ENCODE measurements around the gene GSG1L2. TPM values are rescaled to one million over a fixed set of nuclear protein-coding genes. Genes with fewer than 3 reads are reported as not detected.

GSG1L2 gene
- not detected in 2 replicates for total RNA-seq (2014; rRNA removed; shearing (Covaris generic))
- polyA plus RNA-seq (2016; fragmentation: Nextera tagmentation; extraction: Ambion mirVana) = not detected in 2 replicates
- long read RNA-seq = 0 reads

- Mint-ChIP-seq H3K27me3 (ENCODE audit: insufficient read depth, low read depth, poor library complexity) (peaks cover 12% of the 10 kb centered on the region), H3K36me3 (ENCODE audit: low read depth) (no peaks in the 10 kb centered on the region; the same call in 2 of the 3 replicates), H3K4me1 (peaks cover 9% of the 10 kb centered on the region), H3K9me3 (no peaks in the 10 kb centered on the region; the same call in 2 of the 3 replicates), H3K27ac (peak within 1 kb of the TSS; percentile 8; the same call in 1 of the 2 replicates), H3K4me3 (no peak within 1 kb of the TSS)
- H2AFZ ChIP-seq = no peak within 1 kb of the TSS
- no peaks in the 10 kb centered on the region for H3K36me3 ChIP-seq (ENCODE audit: insufficient read depth)
- no peaks in the 10 kb centered on the region for H3F3A ChIP-seq (replicated peaks; ENCODE audit: low read depth)
- H3K9me2 ChIP-seq (ENCODE audit: insufficient read depth) = no peaks in the 10 kb centered on the region
- no peak within 1 kb of the TSS for H3K4me3 ChIP-seq
- no peak within 1 kb of the TSS for H3K4me2 ChIP-seq
- H3K4me1 ChIP-seq (ENCODE audit: insufficient read depth) = no peaks in the 10 kb centered on the region; the same call in 1 of the 2 replicates
- ATAC-seq (no peak), DNase-seq (ENCODE audit: low spot score) (no peak)
- no peaks in the 10 kb centered on the region for H3K79me2 ChIP-seq (replicated peaks; ENCODE audit: insufficient read depth)
- no peak for TF ChIP-seq POLR2AphosphoS5 (IDR thresholded peaks at IDR 0.05; ENCODE audit: low read depth)
- TF ChIP-seq, protein P1, sequence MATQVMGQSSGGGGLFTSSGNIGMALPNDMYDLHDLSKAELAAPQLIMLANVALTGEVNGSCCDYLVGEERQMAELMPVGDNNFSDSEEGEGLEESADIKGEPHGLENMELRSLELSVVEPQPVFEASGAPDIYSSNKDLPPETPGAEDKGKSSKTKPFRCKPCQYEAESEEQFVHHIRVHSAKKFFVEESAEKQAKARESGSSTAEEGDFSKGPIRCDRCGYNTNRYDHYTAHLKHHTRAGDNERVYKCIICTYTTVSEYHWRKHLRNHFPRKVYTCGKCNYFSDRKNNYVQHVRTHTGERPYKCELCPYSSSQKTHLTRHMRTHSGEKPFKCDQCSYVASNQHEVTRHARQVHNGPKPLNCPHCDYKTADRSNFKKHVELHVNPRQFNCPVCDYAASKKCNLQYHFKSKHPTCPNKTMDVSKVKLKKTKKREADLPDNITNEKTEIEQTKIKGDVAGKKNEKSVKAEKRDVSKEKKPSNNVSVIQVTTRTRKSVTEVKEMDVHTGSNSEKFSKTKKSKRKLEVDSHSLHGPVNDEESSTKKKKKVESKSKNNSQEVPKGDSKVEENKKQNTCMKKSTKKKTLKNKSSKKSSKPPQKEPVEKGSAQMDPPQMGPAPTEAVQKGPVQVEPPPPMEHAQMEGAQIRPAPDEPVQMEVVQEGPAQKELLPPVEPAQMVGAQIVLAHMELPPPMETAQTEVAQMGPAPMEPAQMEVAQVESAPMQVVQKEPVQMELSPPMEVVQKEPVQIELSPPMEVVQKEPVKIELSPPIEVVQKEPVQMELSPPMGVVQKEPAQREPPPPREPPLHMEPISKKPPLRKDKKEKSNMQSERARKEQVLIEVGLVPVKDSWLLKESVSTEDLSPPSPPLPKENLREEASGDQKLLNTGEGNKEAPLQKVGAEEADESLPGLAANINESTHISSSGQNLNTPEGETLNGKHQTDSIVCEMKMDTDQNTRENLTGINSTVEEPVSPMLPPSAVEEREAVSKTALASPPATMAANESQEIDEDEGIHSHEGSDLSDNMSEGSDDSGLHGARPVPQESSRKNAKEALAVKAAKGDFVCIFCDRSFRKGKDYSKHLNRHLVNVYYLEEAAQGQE (IDR thresholded peaks at IDR 0.05; ENCODE audit: unreplicated experiment) = no peak
- TF ChIP-seq, protein P2, sequence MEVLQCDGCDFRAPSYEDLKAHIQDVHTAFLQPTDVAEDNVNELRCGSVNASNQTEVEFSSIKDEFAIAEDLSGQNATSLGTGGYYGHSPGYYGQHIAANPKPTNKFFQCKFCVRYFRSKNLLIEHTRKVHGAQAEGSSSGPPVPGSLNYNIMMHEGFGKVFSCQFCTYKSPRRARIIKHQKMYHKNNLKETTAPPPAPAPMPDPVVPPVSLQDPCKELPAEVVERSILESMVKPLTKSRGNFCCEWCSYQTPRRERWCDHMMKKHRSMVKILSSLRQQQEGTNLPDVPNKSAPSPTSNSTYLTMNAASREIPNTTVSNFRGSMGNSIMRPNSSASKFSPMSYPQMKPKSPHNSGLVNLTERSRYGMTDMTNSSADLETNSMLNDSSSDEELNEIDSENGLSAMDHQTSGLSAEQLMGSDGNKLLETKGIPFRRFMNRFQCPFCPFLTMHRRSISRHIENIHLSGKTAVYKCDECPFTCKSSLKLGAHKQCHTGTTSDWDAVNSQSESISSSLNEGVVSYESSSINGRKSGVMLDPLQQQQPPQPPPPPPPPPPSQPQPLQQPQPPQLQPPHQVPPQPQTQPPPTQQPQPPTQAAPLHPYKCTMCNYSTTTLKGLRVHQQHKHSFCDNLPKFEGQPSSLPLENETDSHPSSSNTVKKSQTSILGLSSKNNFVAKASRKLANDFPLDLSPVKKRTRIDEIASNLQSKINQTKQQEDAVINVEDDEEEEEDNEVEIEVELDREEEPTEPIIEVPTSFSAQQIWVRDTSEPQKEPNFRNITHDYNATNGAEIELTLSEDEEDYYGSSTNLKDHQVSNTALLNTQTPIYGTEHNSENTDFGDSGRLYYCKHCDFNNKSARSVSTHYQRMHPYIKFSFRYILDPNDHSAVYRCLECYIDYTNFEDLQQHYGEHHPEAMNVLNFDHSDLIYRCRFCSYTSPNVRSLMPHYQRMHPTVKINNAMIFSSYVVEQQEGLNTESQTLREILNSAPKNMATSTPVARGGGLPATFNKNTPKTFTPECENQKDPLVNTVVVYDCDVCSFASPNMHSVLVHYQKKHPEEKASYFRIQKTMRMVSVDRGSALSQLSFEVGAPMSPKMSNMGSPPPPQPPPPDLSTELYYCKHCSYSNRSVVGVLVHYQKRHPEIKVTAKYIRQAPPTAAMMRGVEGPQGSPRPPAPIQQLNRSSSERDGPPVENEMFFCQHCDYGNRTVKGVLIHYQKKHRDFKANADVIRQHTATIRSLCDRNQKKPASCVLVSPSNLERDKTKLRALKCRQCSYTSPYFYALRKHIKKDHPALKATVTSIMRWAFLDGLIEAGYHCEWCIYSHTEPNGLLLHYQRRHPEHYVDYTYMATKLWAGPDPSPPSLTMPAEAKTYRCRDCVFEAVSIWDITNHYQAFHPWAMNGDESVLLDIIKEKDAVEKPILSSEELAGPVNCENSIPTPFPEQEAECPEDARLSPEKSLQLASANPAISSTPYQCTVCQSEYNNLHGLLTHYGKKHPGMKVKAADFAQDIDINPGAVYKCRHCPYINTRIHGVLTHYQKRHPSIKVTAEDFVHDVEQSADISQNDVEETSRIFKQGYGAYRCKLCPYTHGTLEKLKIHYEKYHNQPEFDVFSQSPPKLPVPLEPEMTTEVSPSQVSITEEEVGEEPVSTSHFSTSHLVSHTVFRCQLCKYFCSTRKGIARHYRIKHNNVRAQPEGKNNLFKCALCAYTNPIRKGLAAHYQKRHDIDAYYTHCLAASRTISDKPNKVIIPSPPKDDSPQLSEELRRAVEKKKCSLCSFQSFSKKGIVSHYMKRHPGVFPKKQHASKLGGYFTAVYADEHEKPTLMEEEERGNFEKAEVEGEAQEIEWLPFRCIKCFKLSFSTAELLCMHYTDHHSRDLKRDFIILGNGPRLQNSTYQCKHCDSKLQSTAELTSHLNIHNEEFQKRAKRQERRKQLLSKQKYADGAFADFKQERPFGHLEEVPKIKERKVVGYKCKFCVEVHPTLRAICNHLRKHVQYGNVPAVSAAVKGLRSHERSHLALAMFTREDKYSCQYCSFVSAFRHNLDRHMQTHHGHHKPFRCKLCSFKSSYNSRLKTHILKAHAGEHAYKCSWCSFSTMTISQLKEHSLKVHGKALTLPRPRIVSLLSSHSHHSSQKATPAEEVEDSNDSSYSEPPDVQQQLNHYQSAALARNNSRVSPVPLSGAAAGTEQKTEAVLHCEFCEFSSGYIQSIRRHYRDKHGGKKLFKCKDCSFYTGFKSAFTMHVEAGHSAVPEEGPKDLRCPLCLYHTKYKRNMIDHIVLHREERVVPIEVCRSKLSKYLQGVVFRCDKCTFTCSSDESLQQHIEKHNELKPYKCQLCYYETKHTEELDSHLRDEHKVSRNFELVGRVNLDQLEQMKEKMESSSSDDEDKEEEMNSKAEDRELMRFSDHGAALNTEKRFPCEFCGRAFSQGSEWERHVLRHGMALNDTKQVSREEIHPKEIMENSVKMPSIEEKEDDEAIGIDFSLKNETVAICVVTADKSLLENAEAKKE (CRISPR knock-in tag; IDR thresholded peaks at IDR 0.05) = no peak
- TF ChIP-seq ZNF114 (CRISPR knock-in tag; IDR thresholded peaks at IDR 0.05) = no peak
- no peak for TF ChIP-seq ETS1 (IDR thresholded peaks at IDR 0.05)
- TF ChIP-seq ZNF331 (CRISPR knock-in tag; IDR thresholded peaks at IDR 0.05; ENCODE audit: low read depth) = no peak
- TF ChIP-seq EZH2phosphoT487 (IDR thresholded peaks at IDR 0.05; ENCODE audit: unreplicated experiment) = no peak
- no peak for TF ChIP-seq EZH2 (IDR thresholded peaks at IDR 0.05; ENCODE audit: low read depth, unreplicated experiment)
- TF ChIP-seq, protein P3, sequence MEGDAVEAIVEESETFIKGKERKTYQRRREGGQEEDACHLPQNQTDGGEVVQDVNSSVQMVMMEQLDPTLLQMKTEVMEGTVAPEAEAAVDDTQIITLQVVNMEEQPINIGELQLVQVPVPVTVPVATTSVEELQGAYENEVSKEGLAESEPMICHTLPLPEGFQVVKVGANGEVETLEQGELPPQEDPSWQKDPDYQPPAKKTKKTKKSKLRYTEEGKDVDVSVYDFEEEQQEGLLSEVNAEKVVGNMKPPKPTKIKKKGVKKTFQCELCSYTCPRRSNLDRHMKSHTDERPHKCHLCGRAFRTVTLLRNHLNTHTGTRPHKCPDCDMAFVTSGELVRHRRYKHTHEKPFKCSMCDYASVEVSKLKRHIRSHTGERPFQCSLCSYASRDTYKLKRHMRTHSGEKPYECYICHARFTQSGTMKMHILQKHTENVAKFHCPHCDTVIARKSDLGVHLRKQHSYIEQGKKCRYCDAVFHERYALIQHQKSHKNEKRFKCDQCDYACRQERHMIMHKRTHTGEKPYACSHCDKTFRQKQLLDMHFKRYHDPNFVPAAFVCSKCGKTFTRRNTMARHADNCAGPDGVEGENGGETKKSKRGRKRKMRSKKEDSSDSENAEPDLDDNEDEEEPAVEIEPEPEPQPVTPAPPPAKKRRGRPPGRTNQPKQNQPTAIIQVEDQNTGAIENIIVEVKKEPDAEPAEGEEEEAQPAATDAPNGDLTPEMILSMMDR (conservative IDR thresholded peaks at IDR 0.05; ENCODE audit: low read depth in 2 of 2) = no peak
- no peak for TF ChIP-seq STAT1 (IDR thresholded peaks at IDR 0.05; ENCODE audit: unreplicated experiment)
- no peak for TF ChIP-seq NANOG (IDR thresholded peaks at IDR 0.05; ENCODE audit: borderline replicate concordance)
- no peak for TF ChIP-seq JUNB (IDR thresholded peaks at IDR 0.05; ENCODE audit: unreplicated experiment)
- no peak for TF ChIP-seq CREB1 (CRISPR knock-in tag; IDR thresholded peaks at IDR 0.05; ENCODE audit: low read depth)
- no peak within 1 kb of the TSS for H3K27ac ChIP-seq (ENCODE audit: low read depth)
- H3K27me3 ChIP-seq (ENCODE audit: insufficient read depth) = no peaks in the 10 kb centered on the region
- H4K20me1 ChIP-seq (replicated peaks; ENCODE audit: insufficient read depth) = no peaks in the 10 kb centered on the region
Observed at GRCh38 chr17:9821921-9822320, at the start of gene GSG1L2. Gene GSG1L2, minus strand, starts transcription at chr17:9822079. Its CDS starts 8 bp downstream, at chr17:9822071.

All from GM23338 (cell line).